HepG2 (cell line): ENCODE data around the gene LRRC25. TPM values are rescaled to one million over a fixed set of nuclear protein-coding genes. Genes with fewer than 3 reads are reported as not detected.

Experiments used
- ATAC-seq: fragments of 200-7000 bp; cut with Tn5 transposase; 3 replicates; pipeline ENCODE4 v1.9.1; 2020; ENCODE audit warnings: mild to moderate bottlenecking, moderate library complexity
- BruUV-seq: library from RNA; stranded (reverse); fragments of 400-500 nt; replicated peaks from 2 replicates; lab custom pipeline; 2021; lab: Mats Ljungman, UMichigan
- CTCF ChIA-PET: fragments of 300-600 bp; formaldehyde crosslinking; extraction: SDS; loops from one replicate; lab custom pipeline; 2021; ENCODE audit warnings: low total read pairs, inconsistent platforms, low intra/inter-chr PET ratio; lab: Yijun Ruan, JAX
- POLR2A ChIA-PET: fragments of 350-600 bp; sonication (Branson Sonifier 250); formaldehyde crosslinking; loops from one replicate; lab custom pipeline; 2020; ENCODE audit warnings: antibody characterized with exemption, inconsistent platforms; lab: Yijun Ruan, JAX
- DNase-seq: peaks from one replicate; pipeline ENCODE4 v3.0.0-alpha.2; 2015; ENCODE audit warnings: low spot score
- FAIRE-seq: peaks from 3 replicates; lab custom pipeline; 2011; peaks lifted over from hg19 to GRCh38; lab: Jason Lieb, UNC
- H2AFZ ChIP-seq: one replicate; pipeline ENCODE4 v1.6.1; 2011; ENCODE audit warnings: low read length, inconsistent platforms
- H3K27ac ChIP-seq: fragments of 300-600 bp; 3 replicates; pipeline ENCODE4 v1.8.0; 2011; ENCODE audit warnings: mixed run types, mild to moderate bottlenecking, mixed read lengths, low read length, inconsistent platforms; ENCODE audit not compliant: insufficient read depth; ENCODE audit errors: extremely low read length
- H3K27me3 ChIP-seq, 2 experiments: fragments of 200-600 bp in 1 of 2; 2 replicates in 1 of 2; 3 replicates in 1 of 2; pipeline versions ENCODE4 v1.6.0 to v1.8.0; 2011; ENCODE audit warnings: low read length in 2 of 2, mild to moderate bottlenecking in 2 of 2, moderate library complexity in 2 of 2, inconsistent platforms in 1 of 2; ENCODE audit not compliant: insufficient read depth in 2 of 2, control insufficient read depth in 1 of 2
- H3K36me3 ChIP-seq, 2 experiments: fragments of 200-600 bp in 1 of 2; replicated peaks in 1 of 2; 2 replicates in 1 of 2; 3 replicates in 1 of 2; pipeline versions ENCODE4 v1.5.1 to v1.8.0; 2011; ENCODE audit warnings: low read length in 2 of 2, inconsistent platforms in 1 of 2; ENCODE audit not compliant: insufficient read depth in 2 of 2, control insufficient read depth in 1 of 2
- H3K4me1 ChIP-seq: 2 replicates; pipeline ENCODE4 v1.5.1; 2012; ENCODE audit warnings: low read length, inconsistent platforms; ENCODE audit not compliant: insufficient read depth
- H3K4me2 ChIP-seq: 2 replicates; pipeline ENCODE4 v1.6.0; 2011; ENCODE audit warnings: low read depth, low read length, inconsistent platforms
- H3K4me3 ChIP-seq, 3 experiments: fragments of 200-600 bp in 1 of 3; sonication (generic), shearing (Covaris generic) in 1 of 3; replicated peaks in 1 of 3; 2 replicates each; pipeline ENCODE4 v1.5.1; 2011 to 2016; ENCODE audit warnings: low read length in 3 of 3, inconsistent platforms in 2 of 3, low read depth in 2 of 3, mild to moderate bottlenecking in 2 of 3, control low read depth in 1 of 3, mixed read lengths in 1 of 3; ENCODE audit not compliant: insufficient read depth in 1 of 3
- H3K79me2 ChIP-seq: one replicate; pipeline ENCODE4 v1.6.1; 2011; ENCODE audit warnings: low read length, inconsistent platforms; ENCODE audit not compliant: insufficient read depth
- H3K9ac ChIP-seq: 2 replicates; pipeline ENCODE4 v1.6.0; 2011; ENCODE audit warnings: mild to moderate bottlenecking, low read depth, low read length, inconsistent platforms; ENCODE audit not compliant: insufficient read depth
- H3K9me3 ChIP-seq: 2 replicates; pipeline ENCODE4 v1.5.1; 2012; ENCODE audit warnings: mild to moderate bottlenecking, low read length
- H4K20me1 ChIP-seq: 2 replicates; pipeline ENCODE4 v1.6.0; 2011; ENCODE audit warnings: inconsistent platforms, mild to moderate bottlenecking, low read length, moderate library complexity; ENCODE audit not compliant: insufficient read depth
- AGO2 ChIP-seq: fragments of 200-400 bp; formaldehyde crosslinking; optimal IDR thresholded peaks from 2 replicates; pipeline ENCODE3; 2017; ENCODE audit warnings: mild to moderate bottlenecking, low read depth, low read length, moderate library complexity
- ETV5 ChIP-seq: IDR thresholded peaks from 2 replicates; pipeline ENCODE4 v1.6.1; 2018; ENCODE audit warnings: missing biosample characterization, missing genetic modification reagents, inconsistent platforms, borderline replicate concordance
- MED1 ChIP-seq: sonication (generic); formaldehyde crosslinking; IDR thresholded peaks from 2 replicates; pipeline ENCODE4 v1.4.0; 2020; ENCODE audit warnings: missing genetic modification reagents
- NR3C1 ChIP-seq: sonication (generic); formaldehyde crosslinking; IDR thresholded peaks from 2 replicates; pipeline ENCODE4 v1.4.0; 2020; ENCODE audit warnings: missing genetic modification reagents
- RARA ChIP-seq: IDR thresholded peaks from 2 replicates; pipeline ENCODE4 v1.6.1; 2016; ENCODE audit warnings: missing genetic modification reagents, missing compliant biosample characterization
- RARG ChIP-seq: sonication (generic); formaldehyde crosslinking; IDR thresholded peaks from 2 replicates; pipeline ENCODE4 v1.4.0; 2020; ENCODE audit warnings: low read depth, mild to moderate bottlenecking, missing genetic modification reagents
- SALL1 ChIP-seq: sonication (generic); formaldehyde crosslinking; IDR thresholded peaks from 2 replicates; pipeline ENCODE4 v1.8.0; 2022; ENCODE audit warnings: mild to moderate bottlenecking, missing genetic modification reagents
- SIX4 ChIP-seq: sonication (generic); formaldehyde crosslinking; IDR thresholded peaks from 2 replicates; pipeline ENCODE4 v1.4.0; 2020; ENCODE audit warnings: missing genetic modification reagents
- SP1 ChIP-seq, 2 experiments: fragments of 450-650 bp in 1 of 2; sonication (generic) in 1 of 2; formaldehyde crosslinking in 1 of 2; IDR thresholded peaks; 2 replicates each; pipeline versions ENCODE4 v1.4.0 to v1.6.1; 2016 to 2020; ENCODE audit warnings: missing genetic modification reagents in 1 of 2
- SRSF1 ChIP-seq: fragments of 200-400 bp; formaldehyde crosslinking; optimal IDR thresholded peaks from 2 replicates; pipeline ENCODE3; 2017; ENCODE audit warnings: mild to moderate bottlenecking, low read depth, low read length, moderate library complexity
- TBX2 ChIP-seq: sonication (generic); formaldehyde crosslinking; IDR thresholded peaks from 2 replicates; pipeline ENCODE4 v1.5.0; 2020; ENCODE audit warnings: missing genetic modification reagents, mild to moderate bottlenecking, borderline replicate concordance
- ZBTB38 ChIP-seq: sonication (generic); formaldehyde crosslinking; IDR thresholded peaks from 2 replicates; pipeline ENCODE4 v1.5.1; 2020; ENCODE audit warnings: mild to moderate bottlenecking, missing genetic modification reagents
- ZNF34 ChIP-seq: sonication (generic); formaldehyde crosslinking; IDR thresholded peaks from 2 replicates; pipeline ENCODE4 v1.4.0; 2020; ENCODE audit warnings: mild to moderate bottlenecking, missing genetic modification reagents, borderline replicate concordance
- ZNF432 ChIP-seq: sonication (generic); formaldehyde crosslinking; IDR thresholded peaks from 2 replicates; pipeline ENCODE4 v1.5.0; 2020; ENCODE audit warnings: missing genetic modification reagents, mild to moderate bottlenecking, borderline replicate concordance
- WGBS: methylation state at CpG from one replicate; pipeline ENCODE4 v1.1.6; 2017; ENCODE audit warnings: low lambda C conversion rate; 5-methylcytosine and 5-hydroxymethylcytosine counted together
- in situ Hi-C: cut with HindIII; loops from 2 replicates; pipeline ENCODE4 v1.10.0; 2017; ENCODE audit warnings: low pct_unique_long_range_greater_than_20kb; ENCODE audit not compliant: extremely low pct_ligation_motif_present
- intact Hi-C: fragments of 100-400 bp; cut with micrococcal nuclease; formaldehyde crosslinking; loops from one replicate; pipeline ENCODE4 v1.10.0; 2022; ENCODE audit not compliant: unreplicated experiment
- polyA plus RNA-seq, 8 experiments: library from polyadenylated mRNA; depleted of rRNA in 3 of 8; stranded (reverse) in 7 of 8; unstranded in 1 of 8; fragments of >200 nt; fragmentation: Illumina TruSeq in 4 of 8; extraction: Trizol in 4 of 8; gene quantifications; 2 replicates each; pipeline versions ENCODE4 v1.2.1 to v1.2.3, GENCODE V29; 2011 to 2016; ENCODE audit warnings: low read depth in 4 of 8, missing spikeins in 1 of 8, mixed read lengths in 1 of 8; ENCODE audit not compliant: insufficient read depth in 1 of 8
- total RNA-seq, 5 experiments: library from RNA; depleted of rRNA; stranded (reverse); fragments of >200 nt; fragmentation: Illumina TruSeq; extraction: Trizol; gene quantifications; 2 replicates each; pipeline ENCODE4 v1.2.3, GENCODE V29; 2016; ENCODE audit warnings: low read depth in 1 of 5
- TF ChIP-seq, protein P1 (sequence below): sonication (generic); formaldehyde crosslinking; IDR thresholded peaks from 2 replicates; pipeline ENCODE4 v1.5.0; 2020; ENCODE audit warnings: mild to moderate bottlenecking, missing genetic modification reagents, borderline replicate concordance
- TF ChIP-seq, protein P2 (sequence below): sonication (generic); formaldehyde crosslinking; IDR thresholded peaks from 2 replicates; pipeline ENCODE4 v1.4.0; 2020; ENCODE audit warnings: missing genetic modification reagents

Gene LRRC25
- total and polyA plus RNA-seq, 2 of the 13 experiments (the other 11 are each of a cell fraction or from before 2014, with no cell fraction given): 0.13 to 0.53 TPM

DNA sequence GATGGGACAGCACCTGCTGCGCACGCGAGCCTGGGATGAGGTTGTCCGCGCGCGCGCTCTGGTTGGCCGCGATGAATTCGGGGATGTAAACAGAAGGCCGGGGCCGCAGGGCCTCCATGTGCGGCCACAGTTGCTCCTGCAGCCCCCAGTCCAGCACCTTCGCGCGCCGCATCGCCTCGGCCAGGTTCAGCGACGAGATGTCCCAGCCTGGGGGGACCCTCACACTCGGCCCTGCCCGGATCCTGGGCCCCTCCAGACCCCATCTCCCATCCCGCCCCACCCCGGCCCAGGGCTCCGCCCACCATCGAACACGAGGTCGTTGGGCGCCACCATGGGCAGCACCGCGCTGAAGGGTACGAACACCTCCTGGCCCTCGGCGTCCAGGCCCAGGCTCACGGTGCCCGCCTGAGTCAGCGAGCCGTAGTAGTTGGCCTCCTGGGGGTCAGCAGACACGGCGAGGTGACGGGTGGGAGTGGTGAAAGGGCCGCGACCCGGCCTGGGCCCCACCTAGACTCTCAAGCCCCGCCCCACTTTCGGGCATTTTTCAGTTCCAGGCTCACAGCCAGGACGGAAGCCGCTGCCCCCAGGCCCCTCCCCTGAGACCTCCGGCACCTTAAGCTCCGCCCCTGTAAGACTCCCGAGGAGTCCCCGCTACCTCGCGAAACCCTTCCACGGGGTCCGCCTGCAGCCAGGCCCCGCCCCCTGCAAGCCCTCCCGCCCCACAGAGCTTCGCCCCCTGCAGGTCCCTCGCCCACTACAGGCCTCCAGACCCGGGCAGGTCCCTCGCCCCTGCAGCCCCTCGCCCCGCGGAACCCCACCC is 39.5 kb upstream of the LRRC25 start:
- Histone ChIP-seq H3K9me3 (no peaks in the 10 kb centered on the region), H2AFZ (no peak overlapping the region), H3K9ac (no peak overlapping the region), H3K4me1 (peaks cover 39% of the 10 kb centered on the region), H3K27me3 (no peaks in the 10 kb centered on the region), H3K79me2 (no peaks in the 10 kb centered on the region), H3K36me3 (peaks cover 0 to 3% of the 10 kb centered on the region in 2 experiments; a peak in 1 of 5 replicates), H3K27ac (no peak overlapping the region), H3K4me2 (peak overlapping the region; percentile 49), H4K20me1 (peaks cover 8% of the 10 kb centered on the region; the same call in 1 of the 2 replicates), H3K4me3 (peak overlapping the region in 2 of 3 experiments; percentile 72 to 75; a peak in 3 of 6 replicates)
- no TSS peak for BruUV-seq
- peak; percentile 57 for DNase-seq
- peak; percentile 9 for ATAC-seq
- intact Hi-C loops: no loop called here
- FAIRE-seq: no peak
- in situ Hi-C loops: no loop called here
- ChIA-PET POLR2A (interaction anchor here (0.6 kb wide), 1 partner anchor 51 kb away, joined by 3 read pairs; the partner anchor contains the start of gene GDF15), CTCF (no interaction called here)
- 92% methylated on average over 16 of the region's 67 CpGs for WGBS
- no peak for TF ChIP-seq ZNF432 (CRISPR knock-in tag)
- peak; percentile 18 for TF ChIP-seq SRSF1
- TF ChIP-seq RARG (CRISPR knock-in tag): no peak
- TF ChIP-seq AGO2: peak; percentile 38
- peak; percentile 75 for TF ChIP-seq ZBTB38 (CRISPR knock-in tag)
- TF ChIP-seq RARA (CRISPR knock-in tag): peak; percentile 74
- TF ChIP-seq, protein P1, sequence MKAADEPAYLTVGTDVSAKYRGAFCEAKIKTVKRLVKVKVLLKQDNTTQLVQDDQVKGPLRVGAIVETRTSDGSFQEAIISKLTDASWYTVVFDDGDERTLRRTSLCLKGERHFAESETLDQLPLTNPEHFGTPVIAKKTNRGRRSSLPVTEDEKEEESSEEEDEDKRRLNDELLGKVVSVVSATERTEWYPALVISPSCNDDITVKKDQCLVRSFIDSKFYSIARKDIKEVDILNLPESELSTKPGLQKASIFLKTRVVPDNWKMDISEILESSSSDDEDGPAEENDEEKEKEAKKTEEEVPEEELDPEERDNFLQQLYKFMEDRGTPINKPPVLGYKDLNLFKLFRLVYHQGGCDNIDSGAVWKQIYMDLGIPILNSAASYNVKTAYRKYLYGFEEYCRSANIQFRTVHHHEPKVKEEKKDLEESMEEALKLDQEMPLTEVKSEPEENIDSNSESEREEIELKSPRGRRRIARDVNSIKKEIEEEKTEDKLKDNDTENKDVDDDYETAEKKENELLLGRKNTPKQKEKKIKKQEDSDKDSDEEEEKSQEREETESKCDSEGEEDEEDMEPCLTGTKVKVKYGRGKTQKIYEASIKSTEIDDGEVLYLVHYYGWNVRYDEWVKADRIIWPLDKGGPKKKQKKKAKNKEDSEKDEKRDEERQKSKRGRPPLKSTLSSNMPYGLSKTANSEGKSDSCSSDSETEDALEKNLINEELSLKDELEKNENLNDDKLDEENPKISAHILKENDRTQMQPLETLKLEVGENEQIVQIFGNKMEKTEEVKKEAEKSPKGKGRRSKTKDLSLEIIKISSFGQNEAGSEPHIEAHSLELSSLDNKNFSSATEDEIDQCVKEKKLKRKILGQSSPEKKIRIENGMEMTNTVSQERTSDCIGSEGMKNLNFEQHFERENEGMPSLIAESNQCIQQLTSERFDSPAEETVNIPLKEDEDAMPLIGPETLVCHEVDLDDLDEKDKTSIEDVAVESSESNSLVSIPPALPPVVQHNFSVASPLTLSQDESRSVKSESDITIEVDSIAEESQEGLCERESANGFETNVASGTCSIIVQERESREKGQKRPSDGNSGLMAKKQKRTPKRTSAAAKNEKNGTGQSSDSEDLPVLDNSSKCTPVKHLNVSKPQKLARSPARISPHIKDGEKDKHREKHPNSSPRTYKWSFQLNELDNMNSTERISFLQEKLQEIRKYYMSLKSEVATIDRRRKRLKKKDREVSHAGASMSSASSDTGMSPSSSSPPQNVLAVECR (CRISPR knock-in tag): peak; percentile 9; the same call in 1 of the 2 replicates
- no peak for TF ChIP-seq MED1 (CRISPR knock-in tag)
- no peak for TF ChIP-seq SIX4
- no peak for TF ChIP-seq NR3C1 (CRISPR knock-in tag)
- TF ChIP-seq, protein P2, sequence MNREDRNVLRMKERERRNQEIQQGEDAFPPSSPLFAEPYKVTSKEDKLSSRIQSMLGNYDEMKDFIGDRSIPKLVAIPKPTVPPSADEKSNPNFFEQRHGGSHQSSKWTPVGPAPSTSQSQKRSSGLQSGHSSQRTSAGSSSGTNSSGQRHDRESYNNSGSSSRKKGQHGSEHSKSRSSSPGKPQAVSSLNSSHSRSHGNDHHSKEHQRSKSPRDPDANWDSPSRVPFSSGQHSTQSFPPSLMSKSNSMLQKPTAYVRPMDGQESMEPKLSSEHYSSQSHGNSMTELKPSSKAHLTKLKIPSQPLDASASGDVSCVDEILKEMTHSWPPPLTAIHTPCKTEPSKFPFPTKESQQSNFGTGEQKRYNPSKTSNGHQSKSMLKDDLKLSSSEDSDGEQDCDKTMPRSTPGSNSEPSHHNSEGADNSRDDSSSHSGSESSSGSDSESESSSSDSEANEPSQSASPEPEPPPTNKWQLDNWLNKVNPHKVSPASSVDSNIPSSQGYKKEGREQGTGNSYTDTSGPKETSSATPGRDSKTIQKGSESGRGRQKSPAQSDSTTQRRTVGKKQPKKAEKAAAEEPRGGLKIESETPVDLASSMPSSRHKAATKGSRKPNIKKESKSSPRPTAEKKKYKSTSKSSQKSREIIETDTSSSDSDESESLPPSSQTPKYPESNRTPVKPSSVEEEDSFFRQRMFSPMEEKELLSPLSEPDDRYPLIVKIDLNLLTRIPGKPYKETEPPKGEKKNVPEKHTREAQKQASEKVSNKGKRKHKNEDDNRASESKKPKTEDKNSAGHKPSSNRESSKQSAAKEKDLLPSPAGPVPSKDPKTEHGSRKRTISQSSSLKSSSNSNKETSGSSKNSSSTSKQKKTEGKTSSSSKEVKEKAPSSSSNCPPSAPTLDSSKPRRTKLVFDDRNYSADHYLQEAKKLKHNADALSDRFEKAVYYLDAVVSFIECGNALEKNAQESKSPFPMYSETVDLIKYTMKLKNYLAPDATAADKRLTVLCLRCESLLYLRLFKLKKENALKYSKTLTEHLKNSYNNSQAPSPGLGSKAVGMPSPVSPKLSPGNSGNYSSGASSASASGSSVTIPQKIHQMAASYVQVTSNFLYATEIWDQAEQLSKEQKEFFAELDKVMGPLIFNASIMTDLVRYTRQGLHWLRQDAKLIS: no peak
- TF ChIP-seq ETV5 (CRISPR knock-in tag): 0 out of 2 replicates have a peak, but pooled peaks have one; percentile 17
- TF ChIP-seq SP1 (IDR thresholded peaks at IDR 0.05): no peak
- TF ChIP-seq SP1 (CRISPR knock-in tag; IDR thresholded peaks at IDR 0.05): peak; percentile 33; the same call in 1 of the 2 replicates
- 0 out of 2 replicates have a peak, but pooled peaks have one; percentile 13 for TF ChIP-seq SALL1 (CRISPR knock-in tag)
- TF ChIP-seq ZNF34 (CRISPR knock-in tag): no peak
- TF ChIP-seq TBX2 (CRISPR knock-in tag): no peak
